ENCODE data around the gene MRPL1. TPM values are rescaled to one million over a fixed set of nuclear protein-coding genes. Genes with fewer than 3 reads are reported as not detected.
A peak's percentile ranks its signal among the peaks of the same experiment; 100 is the strongest.

Gene MRPL1
- total and polyA plus RNA-seq, 5 donors from 2014 or later = 31.3 to 36.8 (median 32.4) TPM

DNA sequence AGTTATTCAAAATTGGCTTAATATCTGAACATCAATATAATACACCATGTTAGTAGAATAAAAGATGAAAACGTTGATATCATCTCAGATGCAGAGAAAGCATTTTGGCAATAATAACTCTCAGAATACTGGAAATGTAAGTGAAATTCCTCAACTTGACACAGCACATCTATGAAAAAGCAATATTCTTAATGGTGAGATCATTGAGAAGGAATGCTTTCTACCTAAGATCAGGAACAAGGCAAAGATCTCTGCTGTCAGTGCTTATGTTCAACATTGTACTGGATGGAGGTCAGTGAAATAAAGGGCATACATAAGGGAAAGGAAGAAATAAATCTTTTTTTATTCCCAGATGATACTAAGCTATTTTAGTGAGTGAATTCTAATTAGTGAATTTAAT, 40.6 kb downstream of the MRPL1 start:
- Histone ChIP-seq H3K36me3 (ENCODE audit: control insufficient read depth, insufficient read depth, low read length) (peaks cover 15% of the 10 kb centered on the region), H3K4me3 (ENCODE audit: low read depth, low read length) (no peak overlapping the region), H3K9me3 (ENCODE audit: control insufficient read depth in 2 of 2, low read length in 2 of 2) (no peaks in the 10 kb centered on the region), H3K27me3 (ENCODE audit: control insufficient read depth, insufficient read depth, low read length) (no peaks in the 10 kb centered on the region), H3K27ac (ENCODE audit: insufficient read depth, low read length, poor library complexity, severe bottlenecking) (no peak overlapping the region), H3K4me1 (ENCODE audit: control insufficient read depth, insufficient read depth, low read length, poor library complexity, severe bottlenecking) (peaks cover 7% of the 10 kb centered on the region)
- DNase-seq = no peak
- Mint-ChIP-seq H3K9me3 (peaks cover 0 to 5% (median 0%) of the 10 kb centered on the region in 7 donors), H3K36me3 (peaks cover 40% of the 10 kb centered on the region), H3K27me3 (no peaks in the 10 kb centered on the region), H3K4me3 (no peak overlapping the region), H3K27ac (no peak overlapping the region), H3K4me1 (peaks cover 13 to 26% (median 17%) of the 10 kb centered on the region in 4 donors)
- ATAC-seq (ENCODE audit: low read depth in 2 of 2) = no peak

DNA sequence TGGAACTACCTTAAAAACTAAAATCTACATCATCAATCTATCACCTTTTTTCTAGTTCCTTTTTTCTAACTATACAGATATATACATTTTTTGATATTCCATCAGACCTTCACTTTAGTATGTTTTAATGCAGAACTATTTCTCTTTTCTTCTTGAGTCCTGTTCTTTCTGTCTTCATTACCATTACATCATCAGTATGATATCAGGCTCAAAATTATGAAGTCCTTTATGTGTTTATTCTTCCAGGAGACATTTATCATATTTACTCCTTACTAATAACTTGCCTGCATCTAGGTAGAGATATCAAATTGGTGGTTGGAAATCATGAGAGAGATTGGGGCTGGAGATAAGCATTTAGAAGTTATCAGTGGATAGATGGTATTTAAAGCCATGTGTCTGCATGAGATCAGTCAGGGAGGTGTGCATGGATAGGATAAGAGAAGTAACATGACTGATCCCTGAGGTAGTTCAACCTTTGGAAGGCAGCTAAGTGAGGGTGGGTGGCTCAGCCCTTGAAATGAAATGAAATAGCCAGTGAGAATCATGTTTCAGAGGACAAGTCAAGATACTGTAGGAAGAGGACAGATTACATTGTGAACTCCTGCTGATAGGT, 43.1 kb downstream of the MRPL1 start:
- peaks cover 38% of the 10 kb centered on the region for H3K36me3 Mint-ChIP-seq
- no peaks in the 10 kb centered on the region for H3K9me3 ChIP-seq (ENCODE audit: control insufficient read depth in 2 of 2, low read length in 2 of 2)
- no peak for ATAC-seq (ENCODE audit: low read depth in 2 of 2)

DNA sequence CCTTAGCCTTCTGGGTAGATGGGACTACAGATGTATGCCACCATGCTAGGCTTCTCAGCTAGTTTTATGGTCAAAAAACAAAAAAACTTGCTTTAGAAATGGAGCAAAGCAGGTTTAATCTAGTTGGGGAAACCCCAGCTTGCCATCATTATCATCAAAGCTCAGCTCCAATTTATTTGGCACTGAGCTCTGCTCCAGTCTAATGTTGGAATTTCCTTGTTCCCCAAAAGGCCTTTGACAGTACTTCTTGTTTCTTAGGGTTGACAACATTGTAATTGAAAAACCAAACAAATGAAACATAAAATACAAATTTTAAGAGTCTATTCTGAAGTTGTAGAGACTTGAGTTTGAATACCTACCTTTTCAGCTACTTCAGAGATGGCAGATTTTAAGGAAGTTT, 48.0 kb downstream of the MRPL1 start:
- ATAC-seq (ENCODE audit: low read depth in 2 of 2) (no peak), DNase-seq (no peak)
- Histone ChIP-seq H3K4me3 (ENCODE audit: low read depth, low read length) (no peak overlapping the region), H3K36me3 (ENCODE audit: control insufficient read depth, insufficient read depth, low read length) (peaks cover 43% of the 10 kb centered on the region), H3K27me3 (ENCODE audit: control insufficient read depth, insufficient read depth, low read length) (no peaks in the 10 kb centered on the region), H3K9me3 (ENCODE audit: control insufficient read depth in 2 of 2, low read length in 2 of 2) (no peaks in the 10 kb centered on the region), H3K4me1 (ENCODE audit: control insufficient read depth, insufficient read depth, low read length, poor library complexity, severe bottlenecking) (no peaks in the 10 kb centered on the region), H3K27ac (ENCODE audit: insufficient read depth, low read length, poor library complexity, severe bottlenecking) (no peak overlapping the region)
- Mint-ChIP-seq H3K9me3 (peaks cover 0 to 6% (median 0%) of the 10 kb centered on the region in 7 donors), H3K36me3 (peaks cover 57% of the 10 kb centered on the region), H3K4me1 (peaks cover 2 to 17% (median 5%) of the 10 kb centered on the region in 4 donors), H3K4me3 (no peak overlapping the region), H3K27ac (no peak overlapping the region), H3K27me3 (no peaks in the 10 kb centered on the region)

More for the DNA sequence above, 43.1 kb downstream of the MRPL1 start:
- no peak for DNase-seq
- Mint-ChIP-seq H3K4me1 (peaks cover 0 to 13% (median 9%) of the 10 kb centered on the region in 4 donors), H3K9me3 (peaks cover 0 to 4% (median 0%) of the 10 kb centered on the region in 7 donors), H3K27ac (peak overlapping the region in 1 of 3 donors; percentile 6), H3K4me3 (no peak overlapping the region), H3K27me3 (no peaks in the 10 kb centered on the region)
- Histone ChIP-seq H3K36me3 (ENCODE audit: control insufficient read depth, insufficient read depth, low read length) (peaks cover 30% of the 10 kb centered on the region), H3K27ac (ENCODE audit: insufficient read depth, low read length, poor library complexity, severe bottlenecking) (no peak overlapping the region), H3K27me3 (ENCODE audit: control insufficient read depth, insufficient read depth, low read length) (no peaks in the 10 kb centered on the region), H3K4me1 (ENCODE audit: control insufficient read depth, insufficient read depth, low read length, poor library complexity, severe bottlenecking) (no peaks in the 10 kb centered on the region), H3K4me3 (ENCODE audit: low read depth, low read length) (no peak overlapping the region)

DNA sequence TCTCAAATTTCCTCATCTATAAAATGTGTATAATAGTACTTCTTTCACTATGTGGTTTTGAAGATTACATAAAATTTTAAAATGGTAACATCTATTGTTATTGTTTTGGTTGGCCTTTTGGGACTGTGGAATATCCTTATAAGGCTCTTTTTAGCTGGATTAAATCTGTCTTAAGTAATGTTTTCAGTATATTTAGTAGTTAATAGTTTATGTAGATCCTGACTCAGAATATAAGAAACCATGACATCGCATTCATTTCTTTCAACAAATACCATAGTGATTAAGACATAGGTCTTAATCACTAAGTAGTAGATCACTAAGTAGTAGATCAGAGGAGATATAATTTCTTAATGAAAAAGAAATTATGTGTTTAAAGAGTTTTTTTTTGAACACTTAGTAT, 48.5 kb downstream of the MRPL1 start:
- peaks cover 41% of the 10 kb centered on the region for H3K36me3 ChIP-seq (ENCODE audit: control insufficient read depth, insufficient read depth, low read length)
- H3K4me1 Mint-ChIP-seq = peaks cover 0 to 13% (median 3%) of the 10 kb centered on the region in 4 donors
- DNase-seq (no peak), ATAC-seq (ENCODE audit: low read depth in 2 of 2) (no peak)
- no peak overlapping the region for H3K27ac ChIP-seq (ENCODE audit: insufficient read depth, low read length, poor library complexity, severe bottlenecking)
- H3K27ac Mint-ChIP-seq = no peak overlapping the region
- peaks cover 53% of the 10 kb centered on the region for H3K36me3 Mint-ChIP-seq
- no peaks in the 10 kb centered on the region for H3K4me1 ChIP-seq (ENCODE audit: control insufficient read depth, insufficient read depth, low read length, poor library complexity, severe bottlenecking)
- H3K4me3 Mint-ChIP-seq = no peak overlapping the region
- no peaks in the 10 kb centered on the region for H3K27me3 ChIP-seq (ENCODE audit: control insufficient read depth, insufficient read depth, low read length)
- no peaks in the 10 kb centered on the region for H3K9me3 ChIP-seq (ENCODE audit: control insufficient read depth in 2 of 2, low read length in 2 of 2)
- H3K27me3 Mint-ChIP-seq = no peaks in the 10 kb centered on the region
- H3K9me3 Mint-ChIP-seq = peaks cover 0 to 4% (median 0%) of the 10 kb centered on the region in 7 donors
- H3K4me3 ChIP-seq (ENCODE audit: low read depth, low read length) = no peak overlapping the region

GRCh38 chr4:77911842-77912450, 49.3 kb downstream of the MRPL1 start:
- H3K27ac Mint-ChIP-seq = peak overlapping the region in 1 of 3 donors; percentile 21
- no peaks in the 10 kb centered on the region for H3K27me3 ChIP-seq (ENCODE audit: control insufficient read depth, insufficient read depth, low read length)
- no peak for ATAC-seq (ENCODE audit: low read depth in 2 of 2)
- H3K9me3 Mint-ChIP-seq = peaks cover 0 to 4% (median 0%) of the 10 kb centered on the region in 7 donors
- peaks cover 35% of the 10 kb centered on the region for H3K36me3 ChIP-seq (ENCODE audit: control insufficient read depth, insufficient read depth, low read length)
- DNase-seq = no peak
- H3K36me3 Mint-ChIP-seq = peaks cover 49% of the 10 kb centered on the region
- H3K27me3 Mint-ChIP-seq = no peaks in the 10 kb centered on the region
- H3K4me1 ChIP-seq (ENCODE audit: control insufficient read depth, insufficient read depth, low read length, poor library complexity, severe bottlenecking) = no peaks in the 10 kb centered on the region
- peaks cover 0 to 11% (median 3%) of the 10 kb centered on the region in 4 donors for H3K4me1 Mint-ChIP-seq
- H3K9me3 ChIP-seq (ENCODE audit: control insufficient read depth in 2 of 2, low read length in 2 of 2) = no peaks in the 10 kb centered on the region
- no peak overlapping the region for H3K4me3 ChIP-seq (ENCODE audit: low read depth, low read length)
- H3K27ac ChIP-seq (ENCODE audit: insufficient read depth, low read length, poor library complexity, severe bottlenecking) = no peak overlapping the region
- H3K4me3 Mint-ChIP-seq = no peak overlapping the region

DNA sequence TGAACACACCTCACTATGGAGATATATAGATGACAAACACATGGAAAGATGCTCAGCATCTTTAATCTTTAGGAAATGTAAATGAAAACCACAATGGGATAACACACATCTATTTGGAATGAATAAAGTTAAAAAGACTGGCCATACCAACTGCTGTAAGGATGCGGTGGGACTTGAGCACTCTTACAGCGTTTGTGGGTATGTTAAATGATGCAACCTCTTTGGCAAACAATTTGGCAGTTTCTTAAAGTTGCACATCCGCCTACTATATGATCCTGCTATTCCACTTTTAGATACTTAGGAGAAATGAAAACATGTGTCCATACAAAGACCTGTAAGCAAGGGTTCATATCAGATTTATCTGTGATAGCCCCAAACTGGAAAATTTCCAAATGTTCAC, 50.7 kb downstream of the MRPL1 start:
- ATAC-seq (ENCODE audit: low read depth in 2 of 2) (no peak), DNase-seq (no peak)
- no peaks in the 10 kb centered on the region for H3K27me3 Mint-ChIP-seq
- H3K36me3 Mint-ChIP-seq = peaks cover 49% of the 10 kb centered on the region
- no peaks in the 10 kb centered on the region for H3K27me3 ChIP-seq (ENCODE audit: control insufficient read depth, insufficient read depth, low read length)
- H3K9me3 ChIP-seq (ENCODE audit: control insufficient read depth in 2 of 2, low read length in 2 of 2) = no peaks in the 10 kb centered on the region
- H3K27ac ChIP-seq (ENCODE audit: insufficient read depth, low read length, poor library complexity, severe bottlenecking) = no peak overlapping the region
- H3K4me1 ChIP-seq (ENCODE audit: control insufficient read depth, insufficient read depth, low read length, poor library complexity, severe bottlenecking) = no peaks in the 10 kb centered on the region
- no peak overlapping the region for H3K4me3 Mint-ChIP-seq
- no peak overlapping the region for H3K27ac Mint-ChIP-seq
- peaks cover 32% of the 10 kb centered on the region for H3K36me3 ChIP-seq (ENCODE audit: control insufficient read depth, insufficient read depth, low read length)
- H3K9me3 Mint-ChIP-seq = peaks cover 0 to 4% (median 0%) of the 10 kb centered on the region in 7 donors
- no peak overlapping the region for H3K4me3 ChIP-seq (ENCODE audit: low read depth, low read length)
- peaks cover 7 to 20% (median 10%) of the 10 kb centered on the region in 4 donors for H3K4me1 Mint-ChIP-seq

DNA sequence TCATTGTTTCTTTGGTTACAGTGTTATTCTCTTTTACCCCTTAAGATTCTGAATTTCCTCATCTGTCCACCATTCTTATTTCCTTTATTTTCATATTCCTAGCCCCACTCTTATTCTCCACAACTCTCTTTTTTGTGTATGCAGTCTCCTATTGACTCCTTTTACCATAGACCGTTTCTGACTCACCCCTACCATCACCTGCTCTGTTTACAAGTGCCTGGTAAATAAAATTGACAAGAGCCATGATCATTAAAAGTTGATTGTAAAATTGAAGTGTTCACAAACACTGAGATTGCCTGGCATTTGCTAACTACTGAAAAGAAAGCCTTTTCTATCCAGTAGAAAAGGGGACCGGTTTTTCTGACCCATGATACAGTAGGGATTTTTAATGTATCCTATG, 54.4 kb downstream of the MRPL1 start:
- no peaks in the 10 kb centered on the region for H3K4me1 ChIP-seq (ENCODE audit: control insufficient read depth, insufficient read depth, low read length, poor library complexity, severe bottlenecking)
- Mint-ChIP-seq H3K27me3 (peaks cover 4% of the 10 kb centered on the region), H3K27ac (no peak overlapping the region), H3K4me3 (no peak overlapping the region), H3K36me3 (peaks cover 31% of the 10 kb centered on the region), H3K4me1 (peaks cover 19 to 24% (median 22%) of the 10 kb centered on the region in 4 donors), H3K9me3 (peaks cover 0 to 6% (median 0%) of the 10 kb centered on the region in 7 donors)
- ATAC-seq (ENCODE audit: low read depth in 2 of 2) (no peak), DNase-seq (no peak)
- H3K27me3 ChIP-seq (ENCODE audit: control insufficient read depth, insufficient read depth, low read length) = no peaks in the 10 kb centered on the region
- no peaks in the 10 kb centered on the region for H3K9me3 ChIP-seq (ENCODE audit: control insufficient read depth in 2 of 2, low read length in 2 of 2)
- peaks cover 9% of the 10 kb centered on the region for H3K36me3 ChIP-seq (ENCODE audit: control insufficient read depth, insufficient read depth, low read length)
- no peak overlapping the region for H3K4me3 ChIP-seq (ENCODE audit: low read depth, low read length)
- H3K27ac ChIP-seq (ENCODE audit: insufficient read depth, low read length, poor library complexity, severe bottlenecking) = no peak overlapping the region

GRCh38 chr4:77917601-77918000, 55.0 kb downstream of the MRPL1 start:
- Mint-ChIP-seq H3K9me3 (peaks cover 0 to 5% (median 1%) of the 10 kb centered on the region in 7 donors), H3K4me3 (no peak overlapping the region)

More at GRCh38 chr4:77917601-77918000, 55.0 kb downstream of the MRPL1 start:
- no peaks in the 10 kb centered on the region for H3K4me1 ChIP-seq (ENCODE audit: control insufficient read depth, insufficient read depth, low read length, poor library complexity, severe bottlenecking)
- no peaks in the 10 kb centered on the region for H3K9me3 ChIP-seq (ENCODE audit: control insufficient read depth in 2 of 2, low read length in 2 of 2)
- DNase-seq = no peak
- no peak for ATAC-seq (ENCODE audit: low read depth in 2 of 2)
- no peaks in the 10 kb centered on the region for H3K27me3 ChIP-seq (ENCODE audit: control insufficient read depth, insufficient read depth, low read length)
- H3K27ac Mint-ChIP-seq = no peak overlapping the region
- H3K36me3 ChIP-seq (ENCODE audit: control insufficient read depth, insufficient read depth, low read length) = peaks cover 7% of the 10 kb centered on the region
- peaks cover 22 to 28% (median 23%) of the 10 kb centered on the region in 4 donors for H3K4me1 Mint-ChIP-seq
- no peak overlapping the region for H3K4me3 ChIP-seq (ENCODE audit: low read depth, low read length)
- H3K36me3 Mint-ChIP-seq = peaks cover 34% of the 10 kb centered on the region
- H3K27ac ChIP-seq (ENCODE audit: insufficient read depth, low read length, poor library complexity, severe bottlenecking) = no peak overlapping the region
- peaks cover 4% of the 10 kb centered on the region for H3K27me3 Mint-ChIP-seq
